ENCODE data around the gene B4GALT6. TPM values are rescaled to one million over a fixed set of nuclear protein-coding genes. Genes with fewer than 3 reads are reported as not detected.

B4GALT6 gene
- total and polyA plus RNA-seq, 9 of the 15 experiments (the other 6 are each of a cell fraction or from before 2014, with no cell fraction given) = 0.03 to 0.27 (median 0.08) TPM

DNA sequence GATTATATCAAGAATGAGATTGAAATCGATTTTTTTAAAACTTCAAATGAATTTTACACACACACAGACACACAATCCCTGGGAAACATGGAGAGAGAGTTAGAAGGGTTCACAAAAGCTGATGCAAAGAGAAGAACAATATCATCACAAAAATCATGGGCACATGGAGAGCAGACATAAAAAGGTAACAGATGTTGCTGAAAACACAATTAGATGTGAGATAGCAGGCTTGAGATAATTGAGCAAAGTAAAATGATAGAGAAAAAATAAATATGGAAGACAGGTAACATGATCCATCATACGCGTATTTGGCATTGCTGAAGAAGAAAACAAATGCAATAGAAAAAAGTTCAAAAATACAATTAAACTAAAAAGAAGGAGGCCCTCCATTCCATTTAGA is 11.6 kb upstream of the B4GALT6 start:
- DNase-seq (ENCODE audit: extremely low read depth in 1 of 4, low spot score in 3 of 4) (no peak), FAIRE-seq (no peak), ATAC-seq (no peak)
- Histone ChIP-seq H3K79me2 (ENCODE audit: control insufficient read depth, insufficient read depth, low read length) (no peaks in the 10 kb centered on the region), H4K20me1 (replicated peaks; ENCODE audit: control insufficient read depth, insufficient read depth, low read length) (no peaks in the 10 kb centered on the region), H3K27ac (ENCODE audit: extremely low read depth, low read depth, low read length) (no peak overlapping the region), H3K27me3 (ENCODE audit: control insufficient read depth in 2 of 2, insufficient read depth in 2 of 2, low read length in 2 of 2) (no peaks in the 10 kb centered on the region), H3K9ac (ENCODE audit: insufficient read depth in 1 of 2, low read depth in 2 of 2, low read length in 2 of 2) (no peak overlapping the region), H3K4me2 (ENCODE audit: insufficient read depth, low read length) (no peak overlapping the region), H2AFZ (ENCODE audit: low read depth, low read length) (no peak overlapping the region), H3K36me3 (ENCODE audit: control insufficient read depth, insufficient read depth, low read length) (no peaks in the 10 kb centered on the region), H3K4me3 (no peak overlapping the region), H3K4me1 (replicated peaks in 1 of 2; ENCODE audit: control insufficient read depth in 2 of 2, insufficient read depth in 2 of 2, low read length in 2 of 2) (no peaks in the 10 kb centered on the region; a peak in 1 of 5 replicates), H3K9me1 (ENCODE audit: control insufficient read depth, insufficient read depth, low read length) (no peaks in the 10 kb centered on the region), H3K9me3 (replicated peaks; ENCODE audit: control insufficient read depth, insufficient read depth, low read depth, low read length) (no peaks in the 10 kb centered on the region)
- ChIA-PET CTCF (ENCODE audit: low intra/inter-chr PET ratio) (no interaction called here), POLR2A (no interaction called here)
- intact Hi-C loops (cut with micrococcal nuclease) (no loop called here), in situ Hi-C loops (cut with MboI) (no loop called here)
- no TSS peak for BruUV-seq (replicated peaks)
- TF ChIP-seq ZFX (CRISPR knock-in tag; IDR thresholded peaks at IDR 0.05) (no peak), GTF2A2 (tag; IDR thresholded peaks at IDR 0.05) (no peak)
- 39% methylated on average over 3 of the region's 3 CpGs for WGBS (ENCODE audit: insufficient coverage, low coverage, missing lambda C conversion rate)

DNA sequence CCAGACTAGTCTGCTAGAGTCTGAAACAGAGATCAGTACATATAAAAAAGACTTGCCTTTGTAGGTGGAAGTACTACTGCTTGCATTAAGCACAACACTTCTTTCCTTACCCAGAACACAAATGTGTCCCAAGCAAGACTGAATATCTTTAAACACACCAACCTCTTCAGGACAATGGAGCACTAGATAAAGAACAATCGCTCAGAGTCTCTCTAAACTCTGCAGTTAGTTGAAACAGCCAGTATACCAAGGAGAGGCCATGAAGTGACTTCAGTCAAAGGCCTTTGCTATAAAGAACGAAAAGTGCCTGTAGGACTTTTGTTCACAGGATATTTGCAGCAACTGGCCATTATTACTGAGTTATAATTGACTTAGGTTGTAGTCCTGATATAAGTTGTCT is 9.9 kb upstream of the B4GALT6 start:
- CTCF ChIA-PET (ENCODE audit: low intra/inter-chr PET ratio) = no interaction called here
- WGBS (ENCODE audit: insufficient coverage, low coverage, missing lambda C conversion rate) = 10% methylated on average over 2 of the region's 2 CpGs
- FAIRE-seq = no peak

More for the DNA sequence above, 9.9 kb upstream of the B4GALT6 start:
- ATAC-seq = peak; percentile 55
- Histone ChIP-seq H4K20me1 (replicated peaks; ENCODE audit: control insufficient read depth, insufficient read depth, low read length) (no peaks in the 10 kb centered on the region), H3K9me1 (ENCODE audit: control insufficient read depth, insufficient read depth, low read length) (no peaks in the 10 kb centered on the region), H3K36me3 (ENCODE audit: control insufficient read depth, insufficient read depth, low read length) (no peaks in the 10 kb centered on the region), H3K4me2 (ENCODE audit: insufficient read depth, low read length) (no peak overlapping the region), H3K79me2 (ENCODE audit: control insufficient read depth, insufficient read depth, low read length) (no peaks in the 10 kb centered on the region), H2AFZ (ENCODE audit: low read depth, low read length) (peak overlapping the region; percentile 64), H3K4me3 (no peak overlapping the region), H3K4me1 (replicated peaks in 1 of 2; ENCODE audit: control insufficient read depth in 2 of 2, insufficient read depth in 2 of 2, low read length in 2 of 2) (no peaks in the 10 kb centered on the region; a peak in 1 of 5 replicates), H3K9me3 (replicated peaks; ENCODE audit: control insufficient read depth, insufficient read depth, low read depth, low read length) (no peaks in the 10 kb centered on the region), H3K27ac (ENCODE audit: extremely low read depth, low read depth, low read length) (no peak overlapping the region), H3K27me3 (ENCODE audit: control insufficient read depth in 2 of 2, insufficient read depth in 2 of 2, low read length in 2 of 2) (no peaks in the 10 kb centered on the region), H3K9ac (ENCODE audit: insufficient read depth in 1 of 2, low read depth in 2 of 2, low read length in 2 of 2) (no peak overlapping the region)
- no peak for DNase-seq (ENCODE audit: extremely low read depth in 1 of 4, low spot score in 3 of 4)
- intact Hi-C loops (cut with micrococcal nuclease) = no loop called here
- TF ChIP-seq ZNF253 (CRISPR knock-in tag; conservative IDR thresholded peaks at IDR 0.05) (no peak), ELF2 (CRISPR knock-in tag; IDR thresholded peaks at IDR 0.05) (no peak), DMBX1 (CRISPR knock-in tag; IDR thresholded peaks at IDR 0.05; ENCODE audit: borderline replicate concordance) (peak; percentile 68; the same call in 1 of the 2 replicates), SNRNP70 (optimal IDR thresholded peaks at IDR 0.05; ENCODE audit: low read depth, low read length) (no peak), NELFE (IDR thresholded peaks at IDR 0.05; ENCODE audit: insufficient read depth, insufficient read length) (no peak)
- TF ChIP-seq, protein P1, sequence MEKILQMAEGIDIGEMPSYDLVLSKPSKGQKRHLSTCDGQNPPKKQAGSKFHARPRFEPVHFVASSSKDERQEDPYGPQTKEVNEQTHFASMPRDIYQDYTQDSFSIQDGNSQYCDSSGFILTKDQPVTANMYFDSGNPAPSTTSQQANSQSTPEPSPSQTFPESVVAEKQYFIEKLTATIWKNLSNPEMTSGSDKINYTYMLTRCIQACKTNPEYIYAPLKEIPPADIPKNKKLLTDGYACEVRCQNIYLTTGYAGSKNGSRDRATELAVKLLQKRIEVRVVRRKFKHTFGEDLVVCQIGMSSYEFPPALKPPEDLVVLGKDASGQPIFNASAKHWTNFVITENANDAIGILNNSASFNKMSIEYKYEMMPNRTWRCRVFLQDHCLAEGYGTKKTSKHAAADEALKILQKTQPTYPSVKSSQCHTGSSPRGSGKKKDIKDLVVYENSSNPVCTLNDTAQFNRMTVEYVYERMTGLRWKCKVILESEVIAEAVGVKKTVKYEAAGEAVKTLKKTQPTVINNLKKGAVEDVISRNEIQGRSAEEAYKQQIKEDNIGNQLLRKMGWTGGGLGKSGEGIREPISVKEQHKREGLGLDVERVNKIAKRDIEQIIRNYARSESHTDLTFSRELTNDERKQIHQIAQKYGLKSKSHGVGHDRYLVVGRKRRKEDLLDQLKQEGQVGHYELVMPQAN (IDR thresholded peaks at IDR 0.05; ENCODE audit: borderline replicate concordance) = no peak
- in situ Hi-C loops (cut with MboI) = no loop called here
- POLR2A ChIA-PET = no interaction called here
- BruUV-seq (replicated peaks) = no TSS peak
